HepG2 (cell line): ENCODE data around the gene FBXO11. TPM values are rescaled to one million over a fixed set of nuclear protein-coding genes. Genes with fewer than 3 reads are reported as not detected.
A peak's percentile ranks its signal among the peaks of the same experiment; 100 is the strongest.

Experiments
- ATAC-seq: fragments of 200-7000 bp; cut with Tn5 transposase; 3 replicates; pipeline ENCODE4 v1.9.1; 2020; ENCODE audit warnings: mild to moderate bottlenecking, moderate library complexity
- BruUV-seq: library from RNA; stranded (reverse); fragments of 400-500 nt; replicated peaks from 2 replicates; lab custom pipeline; 2021; lab: Mats Ljungman, UMichigan
- CTCF ChIA-PET: fragments of 300-600 bp; formaldehyde crosslinking; extraction: SDS; loops from one replicate; lab custom pipeline; 2021; ENCODE audit warnings: low total read pairs, inconsistent platforms, low intra/inter-chr PET ratio; lab: Yijun Ruan, JAX
- POLR2A ChIA-PET: fragments of 350-600 bp; sonication (Branson Sonifier 250); formaldehyde crosslinking; loops from one replicate; lab custom pipeline; 2020; ENCODE audit warnings: antibody characterized with exemption, inconsistent platforms; lab: Yijun Ruan, JAX
- DNase-seq: peaks from one replicate; pipeline ENCODE4 v3.0.0-alpha.2; 2015; ENCODE audit warnings: low spot score
- FAIRE-seq: peaks from 3 replicates; lab custom pipeline; 2011; peaks lifted over from hg19 to GRCh38; lab: Jason Lieb, UNC
- H2AFZ ChIP-seq: one replicate; pipeline ENCODE4 v1.6.1; 2011; ENCODE audit warnings: low read length, inconsistent platforms
- H3K27ac ChIP-seq: fragments of 300-600 bp; 3 replicates; pipeline ENCODE4 v1.8.0; 2011; ENCODE audit warnings: mixed run types, mild to moderate bottlenecking, mixed read lengths, low read length, inconsistent platforms; ENCODE audit not compliant: insufficient read depth; ENCODE audit errors: extremely low read length
- H3K27me3 ChIP-seq, 2 experiments: fragments of 200-600 bp in 1 of 2; 2 replicates in 1 of 2; 3 replicates in 1 of 2; pipeline versions ENCODE4 v1.6.0 to v1.8.0; 2011; ENCODE audit warnings: low read length in 2 of 2, mild to moderate bottlenecking in 2 of 2, moderate library complexity in 2 of 2, inconsistent platforms in 1 of 2; ENCODE audit not compliant: insufficient read depth in 2 of 2, control insufficient read depth in 1 of 2
- H3K36me3 ChIP-seq, 2 experiments: fragments of 200-600 bp in 1 of 2; replicated peaks in 1 of 2; 2 replicates in 1 of 2; 3 replicates in 1 of 2; pipeline versions ENCODE4 v1.5.1 to v1.8.0; 2011; ENCODE audit warnings: low read length in 2 of 2, inconsistent platforms in 1 of 2; ENCODE audit not compliant: insufficient read depth in 2 of 2, control insufficient read depth in 1 of 2
- H3K4me1 ChIP-seq: 2 replicates; pipeline ENCODE4 v1.5.1; 2012; ENCODE audit warnings: low read length, inconsistent platforms; ENCODE audit not compliant: insufficient read depth
- H3K4me2 ChIP-seq: 2 replicates; pipeline ENCODE4 v1.6.0; 2011; ENCODE audit warnings: low read depth, low read length, inconsistent platforms
- H3K4me3 ChIP-seq, 3 experiments: fragments of 200-600 bp in 1 of 3; sonication (generic), shearing (Covaris generic) in 1 of 3; replicated peaks in 1 of 3; 2 replicates each; pipeline ENCODE4 v1.5.1; 2011 to 2016; ENCODE audit warnings: low read length in 3 of 3, inconsistent platforms in 2 of 3, low read depth in 2 of 3, mild to moderate bottlenecking in 2 of 3, control low read depth in 1 of 3, mixed read lengths in 1 of 3; ENCODE audit not compliant: insufficient read depth in 1 of 3
- H3K79me2 ChIP-seq: one replicate; pipeline ENCODE4 v1.6.1; 2011; ENCODE audit warnings: low read length, inconsistent platforms; ENCODE audit not compliant: insufficient read depth
- H3K9ac ChIP-seq: 2 replicates; pipeline ENCODE4 v1.6.0; 2011; ENCODE audit warnings: mild to moderate bottlenecking, low read depth, low read length, inconsistent platforms; ENCODE audit not compliant: insufficient read depth
- H3K9me3 ChIP-seq: 2 replicates; pipeline ENCODE4 v1.5.1; 2012; ENCODE audit warnings: mild to moderate bottlenecking, low read length
- H4K20me1 ChIP-seq: 2 replicates; pipeline ENCODE4 v1.6.0; 2011; ENCODE audit warnings: inconsistent platforms, mild to moderate bottlenecking, low read length, moderate library complexity; ENCODE audit not compliant: insufficient read depth
- RBM22 ChIP-seq: fragments of 200-400 bp; formaldehyde crosslinking; optimal IDR thresholded peaks from 2 replicates; pipeline ENCODE3; 2017; ENCODE audit warnings: mild to moderate bottlenecking, low read length, moderate library complexity
- YY1 ChIP-seq: IDR thresholded peaks from 2 replicates; pipeline ENCODE4 v1.6.1; 2011; ENCODE audit warnings: low read length, low read depth, moderate library complexity, mild to moderate bottlenecking; ENCODE audit not compliant: insufficient read depth, insufficient replicate concordance
- WGBS: methylation state at CpG from one replicate; pipeline ENCODE4 v1.1.6; 2017; ENCODE audit warnings: low lambda C conversion rate; 5-methylcytosine and 5-hydroxymethylcytosine counted together
- in situ Hi-C: cut with HindIII; loops from 2 replicates; pipeline ENCODE4 v1.10.0; 2017; ENCODE audit warnings: low pct_unique_long_range_greater_than_20kb; ENCODE audit not compliant: extremely low pct_ligation_motif_present
- intact Hi-C: fragments of 100-400 bp; cut with micrococcal nuclease; formaldehyde crosslinking; loops from one replicate; pipeline ENCODE4 v1.10.0; 2022; ENCODE audit not compliant: unreplicated experiment
- polyA plus RNA-seq, 8 experiments: library from polyadenylated mRNA; depleted of rRNA in 3 of 8; stranded (reverse) in 7 of 8; unstranded in 1 of 8; fragments of >200 nt; fragmentation: Illumina TruSeq in 4 of 8; extraction: Trizol in 4 of 8; gene quantifications; 2 replicates each; pipeline versions ENCODE4 v1.2.1 to v1.2.3, GENCODE V29; 2011 to 2016; ENCODE audit warnings: low read depth in 4 of 8, missing spikeins in 1 of 8, mixed read lengths in 1 of 8; ENCODE audit not compliant: insufficient read depth in 1 of 8
- total RNA-seq, 5 experiments: library from RNA; depleted of rRNA; stranded (reverse); fragments of >200 nt; fragmentation: Illumina TruSeq; extraction: Trizol; gene quantifications; 2 replicates each; pipeline ENCODE4 v1.2.3, GENCODE V29; 2016; ENCODE audit warnings: low read depth in 1 of 5
- TF ChIP-seq, protein P1 (sequence below): sonication (generic); formaldehyde crosslinking; IDR thresholded peaks from 2 replicates; pipeline ENCODE4 v1.8.0; 2022; ENCODE audit warnings: mild to moderate bottlenecking, missing genetic modification reagents, moderate library complexity
- TF ChIP-seq, protein P2 (sequence below): sonication (generic); formaldehyde crosslinking; IDR thresholded peaks from 2 replicates; pipeline ENCODE4 v1.4.0; 2020; ENCODE audit warnings: missing genetic modification reagents, borderline replicate concordance

The FBXO11 gene
- total and polyA plus RNA-seq, 2 of the 13 experiments (the other 11 are each of a cell fraction or from before 2014, with no cell fraction given): 27.9 to 47.6 TPM

DNA sequence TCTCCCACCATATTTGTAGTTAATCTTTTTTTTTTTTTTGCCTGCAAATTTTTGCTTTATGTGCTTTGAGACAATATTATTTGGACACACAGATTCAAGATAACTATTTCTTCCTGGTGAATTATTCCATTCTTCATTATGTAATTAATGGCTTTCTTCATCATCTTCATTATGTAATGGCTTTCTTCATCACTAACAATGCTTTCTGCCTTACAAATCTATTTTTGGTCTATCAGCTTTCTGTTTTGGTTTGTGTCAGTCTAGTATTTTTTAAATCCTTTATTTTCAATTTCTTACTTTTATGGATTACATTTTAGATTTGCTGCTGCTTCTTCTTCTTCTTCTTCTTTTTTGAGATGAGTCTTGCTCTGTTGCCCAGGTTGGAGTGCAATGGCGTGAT lies 62.9 kb downstream of the FBXO11 start:
- peaks cover 12% of the 10 kb centered on the region; the same call in 1 of the 2 replicates for H4K20me1 ChIP-seq
- H3K79me2 ChIP-seq: peaks cover 47% of the 10 kb centered on the region
- H3K9ac ChIP-seq: no peak overlapping the region
- H3K27me3 ChIP-seq: no peaks in the 10 kb centered on the region
- ATAC-seq (no peak), DNase-seq (no peak)
- no peaks in the 10 kb centered on the region for H3K9me3 ChIP-seq
- H3K4me2 ChIP-seq: no peak overlapping the region
- H3K36me3 ChIP-seq: peaks cover 3 to 26% of the 10 kb centered on the region in 2 experiments; a peak in 4 of 5 replicates
- TF ChIP-seq YY1: no peak
- TF ChIP-seq, protein P1, sequence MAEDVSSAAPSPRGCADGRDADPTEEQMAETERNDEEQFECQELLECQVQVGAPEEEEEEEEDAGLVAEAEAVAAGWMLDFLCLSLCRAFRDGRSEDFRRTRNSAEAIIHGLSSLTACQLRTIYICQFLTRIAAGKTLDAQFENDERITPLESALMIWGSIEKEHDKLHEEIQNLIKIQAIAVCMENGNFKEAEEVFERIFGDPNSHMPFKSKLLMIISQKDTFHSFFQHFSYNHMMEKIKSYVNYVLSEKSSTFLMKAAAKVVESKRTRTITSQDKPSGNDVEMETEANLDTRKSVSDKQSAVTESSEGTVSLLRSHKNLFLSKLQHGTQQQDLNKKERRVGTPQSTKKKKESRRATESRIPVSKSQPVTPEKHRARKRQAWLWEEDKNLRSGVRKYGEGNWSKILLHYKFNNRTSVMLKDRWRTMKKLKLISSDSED (CRISPR knock-in tag): no peak
- TF ChIP-seq, all 625 proteins: peak for 0
- no peak for FAIRE-seq
- H2AFZ ChIP-seq: no peak overlapping the region
- 100% methylated on average over 1 of the region's 1 CpG for WGBS
- ChIA-PET CTCF (no interaction called here), POLR2A (no interaction called here)
- H3K4me1 ChIP-seq: no peaks in the 10 kb centered on the region
- in situ Hi-C loops (no loop called here), intact Hi-C loops (no loop called here)
- no TSS peak for BruUV-seq
- no peak overlapping the region for H3K27ac ChIP-seq
- H3K4me3 ChIP-seq: no peak overlapping the region

DNA sequence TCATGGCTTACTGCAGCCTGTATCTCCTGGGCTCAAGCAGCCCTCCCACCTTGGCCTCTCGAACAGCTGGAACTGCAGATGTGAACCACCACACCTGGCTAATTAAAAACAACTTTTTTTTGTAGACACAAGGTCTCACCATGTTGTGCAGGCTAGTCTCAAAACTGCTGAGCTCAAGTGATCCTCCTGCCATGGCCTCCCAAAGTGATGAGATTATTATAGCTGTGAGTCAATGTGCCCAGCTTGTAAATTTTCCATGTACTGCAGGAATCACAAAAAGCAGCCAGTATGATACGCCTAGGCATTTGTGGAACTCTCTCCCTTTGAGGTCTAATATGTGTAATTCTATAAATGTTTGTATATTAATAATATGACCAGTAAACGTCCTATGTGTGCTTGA lies 63.5 kb downstream of the FBXO11 start:
- ChIA-PET CTCF (no interaction called here), POLR2A (no interaction called here)
- H3K79me2 ChIP-seq: peaks cover 43% of the 10 kb centered on the region
- H3K9me3 ChIP-seq: no peaks in the 10 kb centered on the region
- TF ChIP-seq RBM22: peak; percentile 30
- TF ChIP-seq, protein P2, sequence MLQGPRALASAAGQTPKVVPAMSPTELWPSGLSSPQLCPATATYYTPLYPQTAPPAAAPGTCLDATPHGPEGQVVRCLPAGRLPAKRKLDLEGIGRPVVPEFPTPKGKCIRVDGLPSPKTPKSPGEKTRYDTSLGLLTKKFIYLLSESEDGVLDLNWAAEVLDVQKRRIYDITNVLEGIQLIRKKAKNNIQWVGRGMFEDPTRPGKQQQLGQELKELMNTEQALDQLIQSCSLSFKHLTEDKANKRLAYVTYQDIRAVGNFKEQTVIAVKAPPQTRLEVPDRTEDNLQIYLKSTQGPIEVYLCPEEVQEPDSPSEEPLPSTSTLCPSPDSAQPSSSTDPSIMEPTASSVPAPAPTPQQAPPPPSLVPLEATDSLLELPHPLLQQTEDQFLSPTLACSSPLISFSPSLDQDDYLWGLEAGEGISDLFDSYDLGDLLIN: no peak
- TF ChIP-seq, all 625 proteins: peak for 1
- no peak overlapping the region for H3K4me3 ChIP-seq
- no peak overlapping the region for H2AFZ ChIP-seq
- H3K9ac ChIP-seq: no peak overlapping the region
- peaks cover 12% of the 10 kb centered on the region; the same call in 1 of the 2 replicates for H4K20me1 ChIP-seq
- no TSS peak for BruUV-seq
- intact Hi-C loops (no loop called here), in situ Hi-C loops (no loop called here)
- no peak for FAIRE-seq
- H3K4me2 ChIP-seq: no peak overlapping the region
- no peak for ATAC-seq
- peaks cover 3 to 27% of the 10 kb centered on the region in 2 experiments; a peak in 4 of 5 replicates for H3K36me3 ChIP-seq
- H3K27me3 ChIP-seq: no peaks in the 10 kb centered on the region
- H3K27ac ChIP-seq: no peak overlapping the region
- H3K4me1 ChIP-seq: no peaks in the 10 kb centered on the region
- no peak for DNase-seq
- WGBS: 98% methylated on average over 3 of the region's 3 CpGs
